GM19463 (cell line): ENCODE measurements around the gene SKIC8.

Experiments
- ATAC-seq: cut with Tn5 transposase; IDR thresholded peaks from one replicate; pipeline ENCODE4 v1.9.1; 2021; ENCODE audit warnings: mild to moderate bottlenecking, moderate library complexity; ENCODE audit not compliant: unreplicated experiment

Gene SKIC8

DNA sequence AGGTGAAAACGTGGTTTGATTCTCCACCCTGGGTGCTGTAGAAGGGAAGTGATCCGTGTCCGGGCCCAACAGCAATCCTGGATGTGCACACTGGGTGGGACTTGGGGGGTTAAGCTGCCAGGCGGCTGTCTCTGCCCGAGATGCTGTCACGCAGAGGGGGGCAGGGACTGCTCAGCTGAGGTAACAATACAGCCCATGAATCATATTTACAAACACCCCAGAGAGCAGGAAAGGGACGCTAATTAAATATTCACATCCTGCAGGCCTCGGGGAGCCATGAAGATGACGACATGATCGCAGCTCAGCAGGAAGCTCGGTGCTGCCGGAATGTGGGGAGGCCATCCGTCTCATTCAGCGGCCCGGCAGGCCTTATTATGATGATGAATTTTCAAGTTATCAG is 22.8 kb upstream of the SKIC8 start:
- no peak for ATAC-seq

DNA sequence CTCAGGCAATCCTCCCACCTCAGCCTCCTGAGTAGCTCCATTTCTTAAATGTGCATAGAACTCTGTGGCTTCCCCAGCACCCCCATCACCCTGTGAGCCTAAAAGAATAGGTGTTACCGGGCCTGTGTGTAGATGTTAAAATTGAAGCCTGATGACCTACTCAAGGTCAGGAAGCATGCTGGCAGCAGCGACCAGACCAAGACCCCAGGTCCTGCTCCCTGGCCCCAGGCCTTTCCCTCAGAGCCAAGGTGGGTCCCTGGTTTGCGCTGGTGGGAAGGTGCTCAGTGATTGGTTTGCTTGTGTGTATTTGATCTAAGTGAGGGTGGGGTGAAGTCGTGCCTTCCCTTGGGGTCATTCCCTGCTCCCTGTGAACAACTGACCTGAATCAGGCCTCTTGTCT is 22.4 kb upstream of the SKIC8 start:
- ATAC-seq: no peak

DNA sequence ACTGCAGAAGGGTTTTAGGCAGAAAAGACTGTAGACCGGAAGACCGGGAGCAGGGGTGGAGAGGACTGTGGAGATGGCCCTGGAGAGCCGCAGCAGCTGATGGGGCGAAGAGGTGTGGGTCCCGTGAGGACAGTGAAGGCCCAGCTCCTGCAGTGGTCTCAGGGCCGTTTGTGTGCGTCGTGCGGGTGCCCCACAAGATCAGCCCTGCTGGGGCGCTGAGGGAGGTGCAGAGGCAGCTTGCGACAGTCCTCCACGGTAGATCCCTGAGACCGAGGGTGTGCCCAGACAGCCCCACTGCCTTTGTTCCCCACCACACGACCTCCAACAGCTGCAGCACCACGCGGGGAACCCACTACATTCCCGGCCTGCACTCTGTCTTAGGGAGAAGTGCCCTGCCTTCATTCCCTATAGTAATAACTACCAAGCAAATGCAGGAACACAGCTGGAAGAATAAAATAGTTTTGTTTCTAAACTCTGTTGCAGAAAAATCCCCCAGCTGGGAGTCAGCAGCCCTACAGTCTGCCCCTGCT is 21.7 kb upstream of the SKIC8 start:
- no peak for ATAC-seq

DNA sequence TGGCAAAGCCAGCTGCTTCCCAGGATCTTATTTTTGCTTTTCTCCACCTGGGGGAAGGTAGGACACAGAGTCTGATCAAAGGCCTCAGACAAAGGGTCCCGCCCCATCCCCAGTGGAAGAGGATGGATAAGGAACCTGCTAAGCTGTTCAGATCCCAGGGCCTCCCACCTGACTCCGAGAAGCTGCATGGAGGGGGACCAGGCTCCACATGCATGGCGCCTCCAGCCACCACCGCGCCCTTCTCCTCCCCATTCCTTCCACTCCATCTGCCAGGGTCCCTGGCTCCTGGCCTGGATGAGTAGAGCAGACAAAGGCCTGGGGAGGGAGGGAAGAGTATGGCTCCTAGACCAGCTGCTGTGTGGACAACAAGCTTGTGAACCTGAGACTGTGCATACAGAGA is 20.8 kb upstream of the SKIC8 start:
- ATAC-seq: no peak

DNA sequence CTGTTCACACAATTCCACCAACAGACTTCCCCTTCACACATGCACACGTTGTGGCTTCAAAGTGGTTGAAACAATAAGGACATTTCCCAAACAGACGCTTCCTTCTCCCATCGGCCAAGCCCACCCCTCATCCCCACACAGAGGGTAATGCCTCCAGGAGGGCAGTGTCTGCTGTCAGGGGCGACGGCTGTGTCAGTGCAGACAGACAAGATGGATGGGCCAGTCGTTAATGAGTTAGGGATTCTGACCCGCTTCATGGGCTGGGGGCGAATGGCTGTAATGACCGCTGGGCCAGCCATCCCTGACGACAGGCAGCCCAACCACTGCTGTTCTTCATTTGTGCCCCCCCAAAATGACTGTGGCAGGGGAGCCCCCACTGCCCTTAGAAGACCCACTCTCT is 20.2 kb upstream of the SKIC8 start:
- no peak for ATAC-seq

DNA sequence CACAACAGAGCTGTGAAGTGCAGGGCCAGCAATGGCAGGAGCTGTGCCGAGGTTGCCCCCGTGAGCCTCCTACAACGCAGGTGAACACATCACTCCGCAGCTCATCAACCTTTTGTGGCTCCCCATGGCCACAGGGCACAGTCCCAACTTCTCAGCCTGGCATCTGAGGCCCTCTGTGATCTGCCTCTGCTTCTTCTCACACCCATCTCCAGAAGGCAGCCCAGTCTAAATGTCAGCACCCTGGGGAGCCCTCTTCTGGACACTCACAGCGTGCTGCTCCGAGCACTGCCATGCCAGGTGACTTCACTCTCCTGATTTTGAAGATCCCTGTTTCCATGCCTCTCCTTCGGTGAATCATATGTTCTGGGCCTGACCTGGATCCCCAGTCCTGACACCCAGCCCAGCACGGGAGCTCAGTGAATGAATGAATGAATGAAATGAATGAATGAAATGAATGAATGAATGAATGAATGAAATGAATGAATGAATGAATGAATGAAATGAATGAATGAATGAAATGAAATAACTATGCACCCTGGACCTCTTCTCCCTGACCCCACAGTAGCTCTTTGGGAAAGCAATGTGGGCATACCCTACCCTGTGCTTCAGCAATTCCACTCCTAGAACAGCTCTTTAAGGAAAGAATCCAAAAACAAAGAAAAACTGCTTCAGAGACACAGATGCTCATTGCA is 17.9 kb upstream of the SKIC8 start:
- ATAC-seq: no peak

DNA sequence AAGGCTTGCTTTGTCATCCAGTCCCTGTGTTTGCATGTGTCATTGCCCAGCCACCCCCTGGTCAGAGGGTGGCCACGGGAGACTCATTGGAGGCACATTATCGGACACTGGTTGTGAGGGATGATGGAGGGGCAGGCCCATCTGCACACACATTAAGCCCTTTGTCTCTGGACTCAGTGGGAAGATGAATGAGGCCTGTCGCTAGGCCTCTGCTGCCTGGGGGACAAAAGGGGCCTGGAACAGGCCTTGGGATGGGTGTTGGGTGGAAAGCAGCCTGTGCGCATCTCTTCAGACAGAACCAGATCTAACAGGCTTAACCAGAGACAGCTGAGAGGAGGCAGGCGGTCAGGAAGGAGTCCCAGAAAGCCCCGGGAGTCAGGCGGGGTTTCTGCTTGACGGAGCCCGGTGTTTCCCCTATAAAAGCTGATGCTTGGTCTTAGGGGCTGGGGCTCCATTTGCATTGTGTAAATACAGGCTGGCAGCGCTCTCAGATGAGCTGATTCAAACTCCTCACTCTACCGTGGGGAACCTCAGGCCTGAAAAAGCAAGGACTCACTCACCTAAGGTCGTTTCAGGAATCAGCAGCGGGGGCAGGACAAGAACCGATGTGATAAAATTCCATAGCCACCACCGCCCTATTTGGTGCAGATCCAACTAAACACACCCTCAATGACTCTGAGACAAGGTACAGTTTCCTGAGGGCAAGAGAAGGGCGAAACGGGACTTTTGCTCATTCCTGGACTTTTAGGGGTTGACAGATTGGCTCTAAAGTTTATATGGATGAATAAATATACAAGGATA is 17.1 kb upstream of the SKIC8 start:
- ATAC-seq: peak; percentile 71

DNA sequence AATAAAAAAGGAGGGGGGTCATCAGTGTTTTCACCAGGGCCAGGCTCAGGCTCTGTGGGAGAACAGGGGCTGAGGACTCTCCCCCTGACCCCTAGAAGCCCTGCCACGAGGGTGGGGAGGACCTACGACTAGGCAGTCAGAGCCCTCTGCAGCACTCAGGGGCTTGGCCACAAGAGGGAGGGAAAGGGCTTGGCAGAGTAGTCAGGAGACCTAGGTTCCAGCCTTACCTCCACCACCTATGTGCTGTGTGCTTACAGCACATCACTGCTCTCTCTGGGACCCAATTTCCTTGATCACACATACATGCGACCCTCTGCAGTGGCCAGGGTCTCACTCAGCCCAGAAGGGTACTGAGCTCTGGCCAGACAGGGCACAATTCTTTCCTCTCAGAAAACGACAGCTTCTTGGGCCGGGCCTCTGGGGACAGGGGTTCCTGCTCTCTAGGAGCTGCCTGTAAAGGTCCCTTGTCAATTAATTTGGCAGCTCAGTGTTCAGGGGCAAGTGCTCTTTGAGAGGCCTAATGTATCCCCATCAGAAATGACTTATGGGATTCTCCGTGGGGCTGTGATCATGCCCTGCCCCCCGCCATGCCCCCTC is 16.4 kb upstream of the SKIC8 start:
- no peak for ATAC-seq

DNA sequence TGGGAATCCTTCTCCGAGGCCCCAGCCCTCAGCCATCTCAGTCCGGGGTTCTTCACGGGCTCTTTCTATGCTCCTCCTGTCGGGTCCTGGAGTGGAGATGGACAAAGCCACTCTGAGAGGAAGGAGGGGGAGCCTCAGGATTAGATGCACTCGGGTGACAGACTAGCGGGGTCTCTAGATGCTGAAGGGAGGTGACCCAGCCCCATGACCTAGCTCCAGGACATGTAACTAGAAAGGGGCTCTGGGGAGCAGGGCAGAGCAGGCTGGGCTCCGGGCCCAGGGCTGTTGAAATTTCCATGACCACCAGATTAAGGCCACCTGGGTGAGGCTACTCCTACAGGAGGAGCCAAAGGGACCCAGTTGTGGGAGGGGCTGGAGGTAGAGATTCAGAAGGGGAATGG is 14.8 kb upstream of the SKIC8 start:
- ATAC-seq: no peak

DNA sequence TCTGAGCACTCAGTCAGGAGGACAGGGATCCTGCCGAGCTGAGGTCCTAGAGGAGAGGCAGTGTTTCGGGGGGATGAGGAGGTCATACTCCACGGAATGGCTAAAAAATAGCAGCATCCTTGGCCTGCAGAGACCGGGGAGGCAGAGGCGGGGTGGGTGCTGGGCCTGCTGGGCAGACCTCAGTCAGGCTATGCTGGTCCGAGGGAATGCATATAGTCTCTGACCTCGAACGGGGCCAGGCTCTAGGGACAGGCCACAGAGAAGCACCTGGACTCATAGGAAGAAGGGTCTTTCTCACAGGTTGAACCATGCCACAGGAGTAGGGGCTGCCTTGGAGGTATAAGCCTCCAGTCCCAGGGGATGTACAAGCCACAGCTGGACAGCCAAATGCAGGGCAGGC is 14.0 kb upstream of the SKIC8 start:
- ATAC-seq: no peak

DNA sequence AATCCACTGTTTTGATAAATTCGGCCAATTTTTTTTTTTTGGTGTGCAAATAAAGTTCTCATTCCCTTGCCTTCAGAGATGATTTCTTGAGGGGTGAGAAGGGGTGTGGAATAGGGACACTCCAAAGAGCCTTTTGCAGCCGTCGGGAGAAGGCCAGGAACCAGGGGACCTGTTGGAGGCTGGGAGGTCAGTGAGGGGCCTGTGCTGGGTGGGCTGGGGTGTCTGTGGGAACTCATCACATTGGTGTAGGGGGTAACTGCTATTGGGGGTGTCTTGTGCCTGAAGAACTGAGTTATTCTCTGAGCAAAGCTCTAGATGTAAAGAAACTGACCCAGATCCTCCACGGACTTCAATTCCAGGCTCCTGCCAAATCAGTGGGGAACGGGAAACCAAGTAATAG is 13.5 kb upstream of the SKIC8 start:
- no peak for ATAC-seq

DNA sequence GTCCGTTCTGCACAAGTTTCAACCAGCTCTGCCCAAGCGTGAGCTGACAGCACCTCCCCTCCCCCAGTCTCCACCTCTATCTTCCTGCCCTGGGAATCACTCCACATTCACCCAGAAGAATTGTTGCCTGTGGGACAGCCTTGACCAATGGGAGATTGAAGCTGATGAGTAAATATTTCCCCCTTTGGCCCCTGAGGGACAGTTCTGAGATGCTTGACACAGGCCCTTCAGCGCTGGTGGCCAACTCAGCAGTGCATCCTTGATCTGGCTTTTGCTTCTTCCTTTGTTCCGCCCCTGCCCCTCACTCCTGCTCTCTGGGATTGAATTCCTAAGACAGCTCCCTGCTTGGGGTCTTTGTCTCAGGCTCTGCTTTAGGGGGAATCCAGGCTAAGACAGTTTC is 13.1 kb upstream of the SKIC8 start:
- no peak for ATAC-seq

DNA sequence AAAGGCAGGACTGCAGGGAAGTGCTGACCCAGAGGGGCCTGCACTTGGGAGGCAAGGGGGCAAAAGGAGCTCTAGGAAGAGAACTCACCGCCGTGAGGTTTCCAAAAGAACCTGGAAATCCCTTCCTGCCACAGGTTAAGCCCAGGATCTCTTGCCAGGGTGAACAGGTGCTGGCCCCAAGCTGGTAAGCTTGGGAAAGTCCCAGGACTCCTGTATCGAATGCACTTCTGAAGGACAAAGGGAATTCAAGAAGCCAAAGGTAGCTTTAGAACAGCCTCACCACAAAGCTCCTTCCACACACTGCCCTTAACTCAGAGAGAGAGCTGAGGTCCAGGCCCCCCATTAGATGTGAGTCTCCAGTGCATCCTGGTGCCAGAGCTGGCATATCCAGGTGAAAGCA is 11.9 kb upstream of the SKIC8 start:
- no peak for ATAC-seq

DNA sequence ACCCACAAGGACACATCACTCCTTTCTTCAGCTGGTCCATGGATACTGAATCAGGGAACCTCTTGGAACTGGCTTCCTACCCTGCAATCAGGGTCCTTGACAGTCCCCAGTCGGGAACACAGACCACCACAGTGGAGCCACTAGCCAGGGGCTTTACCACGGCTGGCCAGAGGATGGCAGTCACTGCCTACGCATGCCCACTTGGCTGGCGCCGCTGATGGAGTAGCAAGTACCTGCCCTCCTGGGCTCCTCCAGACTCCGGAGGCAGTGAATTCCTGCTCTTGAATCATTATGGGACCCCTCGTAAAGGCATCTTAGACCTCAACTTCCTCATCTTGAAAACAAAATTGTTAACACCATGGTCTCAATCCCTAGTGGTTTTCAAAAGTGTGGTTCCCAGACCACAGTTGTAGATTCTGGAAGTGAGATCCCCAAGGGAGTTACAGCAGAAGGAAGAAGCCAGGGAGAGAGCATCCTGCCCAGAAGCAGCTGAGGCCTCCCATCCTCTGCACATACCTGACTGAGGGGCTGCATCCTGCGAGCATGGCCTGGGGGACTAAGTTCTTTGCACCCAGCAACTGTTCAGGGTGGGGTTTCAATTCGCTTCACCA is 9.1 kb upstream of the SKIC8 start:
- peak; percentile 50 for ATAC-seq

DNA sequence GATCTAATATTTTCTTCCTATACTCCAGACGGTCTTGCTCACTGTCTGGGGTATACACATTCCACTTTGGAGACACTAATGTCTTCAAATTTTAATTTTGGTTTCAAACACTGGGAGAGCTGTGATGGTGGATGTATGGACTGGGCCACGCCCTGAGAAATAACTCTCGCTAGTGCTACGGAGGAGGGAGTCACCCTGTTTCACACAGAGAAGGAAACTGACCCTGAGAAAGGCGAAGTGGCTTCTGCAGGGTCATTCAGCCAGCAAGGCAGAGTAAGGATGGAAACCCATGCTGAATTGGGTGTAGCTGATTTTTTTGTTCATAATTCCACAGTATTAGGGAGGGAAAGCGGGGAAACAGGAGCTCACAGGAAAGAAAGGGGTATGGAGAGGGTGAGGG is 8.6 kb upstream of the SKIC8 start:
- no peak for ATAC-seq

DNA sequence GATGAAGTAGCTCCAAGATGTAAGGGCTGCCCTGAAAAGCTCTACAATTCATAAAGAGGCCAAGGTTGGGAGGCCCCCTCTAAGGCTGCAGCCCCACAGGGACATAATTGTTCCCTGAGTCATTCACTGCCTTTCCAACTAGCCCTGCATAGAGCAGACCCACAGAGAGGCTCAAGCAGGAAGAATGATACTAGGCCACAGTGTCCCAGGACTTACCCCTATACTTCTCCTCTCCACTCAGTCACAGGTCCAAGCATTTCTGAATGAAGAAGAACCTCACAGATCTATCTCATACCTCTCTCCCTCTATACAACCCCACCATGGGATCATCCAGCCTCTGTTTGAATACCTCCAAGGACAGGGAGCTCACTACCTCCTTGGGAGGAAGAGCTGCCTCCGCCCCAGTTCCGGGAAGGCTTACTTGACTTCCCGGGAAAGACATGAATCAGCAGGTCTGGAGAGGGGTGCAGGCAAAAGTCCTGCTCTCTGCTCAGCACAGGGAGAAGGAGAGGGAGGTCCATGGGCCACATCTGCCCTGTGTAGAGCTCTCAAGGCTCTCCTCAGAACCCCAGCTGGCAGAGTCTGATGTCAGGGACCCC is 6.9 kb upstream of the SKIC8 start:
- no peak for ATAC-seq

DNA sequence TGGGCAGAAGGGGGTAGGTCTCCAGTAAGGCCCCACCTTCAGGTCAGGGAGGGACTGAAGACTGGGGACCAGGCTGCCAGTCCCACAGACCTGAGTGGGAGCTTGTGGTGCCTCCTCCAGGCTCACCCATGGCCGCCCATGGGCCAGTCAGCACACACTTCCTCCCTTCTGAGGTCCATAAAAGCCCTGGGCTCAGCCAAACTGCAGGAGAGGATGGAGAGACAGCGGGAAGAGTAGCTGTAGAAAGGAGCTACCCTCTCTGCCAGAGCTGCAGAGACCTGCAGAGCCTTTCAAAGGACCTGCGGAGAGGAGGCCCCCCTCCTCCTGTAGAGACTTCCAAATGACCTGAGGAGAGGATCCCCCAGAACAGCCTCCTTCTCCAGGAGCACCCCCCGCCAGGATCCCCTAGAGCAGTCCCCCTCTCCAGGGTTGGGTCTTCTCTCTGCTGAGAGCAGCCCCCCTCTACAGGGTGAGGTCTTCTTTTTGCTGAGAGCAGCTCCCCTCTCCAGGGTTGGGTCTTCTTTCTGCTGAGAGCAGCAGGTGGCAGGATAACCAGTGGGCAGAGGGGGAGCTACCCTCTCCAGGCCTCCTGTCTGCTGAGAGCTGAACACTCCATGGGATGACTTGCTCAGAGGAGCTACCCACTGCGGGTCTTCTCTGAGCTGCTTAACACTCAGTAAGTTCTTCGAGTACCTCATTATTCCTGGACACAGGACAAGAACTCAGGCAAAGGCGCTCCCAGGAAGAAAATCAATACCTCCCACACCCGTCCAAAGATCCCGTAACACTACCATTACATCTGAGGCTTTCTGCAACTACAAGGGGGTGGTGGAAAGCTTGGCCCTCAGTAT is 5.0 kb upstream of the SKIC8 start:
- ATAC-seq: no peak

DNA sequence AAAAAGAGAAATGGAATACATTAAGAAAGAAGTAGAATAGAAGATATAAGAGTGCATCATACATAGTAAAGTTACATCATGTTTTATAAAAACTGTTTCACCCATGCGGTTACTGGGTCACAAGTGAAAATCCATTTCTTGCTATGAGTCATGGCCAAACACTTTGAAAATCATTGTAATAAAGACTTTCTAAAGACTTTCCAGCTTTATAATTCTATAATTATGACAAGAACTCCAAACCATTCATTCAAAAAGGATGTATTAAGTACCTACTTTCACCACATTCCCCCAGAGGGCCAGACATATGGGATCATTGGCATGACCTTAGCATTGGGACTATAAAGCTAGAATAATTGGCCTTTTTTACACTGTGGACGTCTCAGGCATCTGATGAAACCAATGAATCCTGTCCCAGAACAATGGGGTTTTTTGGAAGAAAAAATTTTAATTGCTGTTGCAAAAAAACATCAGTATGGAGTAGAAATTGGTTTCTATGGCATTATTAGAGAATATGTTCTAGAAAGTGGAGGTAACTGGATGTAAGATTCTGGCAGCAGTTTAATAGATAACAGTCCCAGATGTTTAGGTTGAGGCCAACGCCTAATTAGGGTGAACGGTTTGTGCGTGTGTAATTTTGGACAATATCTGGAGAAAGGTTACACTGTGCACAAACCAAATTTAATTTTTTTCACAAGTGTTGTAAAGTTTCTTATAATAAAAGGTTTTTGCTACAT is 3.3 kb upstream of the SKIC8 start:
- ATAC-seq: no peak

DNA sequence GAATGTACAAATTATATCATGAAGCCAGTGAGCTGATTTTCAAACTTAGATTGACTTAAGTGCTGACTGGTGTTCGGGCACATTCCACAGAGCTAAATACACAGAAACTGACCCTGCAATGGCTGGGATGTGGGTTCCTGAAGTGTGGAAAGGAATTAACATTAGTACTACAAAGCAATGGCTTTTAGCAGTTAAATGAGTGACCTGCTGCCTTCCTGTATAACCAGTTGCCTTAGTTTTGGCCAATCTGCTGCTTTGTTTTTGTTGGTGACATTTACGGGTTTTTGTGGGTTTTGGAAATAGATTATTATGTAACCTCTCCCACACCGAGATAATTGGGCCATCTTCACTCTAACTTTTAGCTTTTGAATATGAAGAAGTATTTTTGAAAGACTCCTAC is 2.4 kb upstream of the SKIC8 start:
- ATAC-seq: no peak

DNA sequence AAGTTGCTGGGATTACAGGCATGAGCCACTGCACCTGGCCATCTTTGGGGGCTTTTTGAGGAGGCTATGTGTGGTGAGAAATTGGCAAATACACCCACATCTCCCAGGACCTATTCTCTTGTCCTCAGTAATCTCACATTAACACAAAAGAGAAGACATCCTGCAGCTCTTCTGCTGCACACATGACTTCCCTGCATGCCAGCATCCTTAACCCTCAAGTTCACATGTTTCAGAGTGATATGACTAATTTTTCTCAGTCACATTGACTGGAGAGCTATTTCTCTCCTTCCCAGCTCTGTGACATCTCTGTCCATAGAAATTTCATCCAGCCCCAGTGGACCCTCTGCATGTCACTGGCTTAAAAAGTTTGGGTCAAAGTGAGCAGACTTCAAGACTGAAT is 1.9 kb upstream of the SKIC8 start:
- ATAC-seq: no peak
